Amniotic stem cell (primary cell): ENCODE data around the gene MAGEB1.

Experiments used
- DNase-seq: peaks from one replicate; lab custom pipeline; 2025; lab: John Stamatoyannopoulos, UW

MAGEB1 gene

GRCh38 chrX:30246769-30247489 lies at the start of gene MAGEB1:
Gene MAGEB1 (plus strand): TSS chrX:30247146. CDS start chrX:30250494, 3,348 bp downstream.
- DNase-seq = no peak

DNA sequence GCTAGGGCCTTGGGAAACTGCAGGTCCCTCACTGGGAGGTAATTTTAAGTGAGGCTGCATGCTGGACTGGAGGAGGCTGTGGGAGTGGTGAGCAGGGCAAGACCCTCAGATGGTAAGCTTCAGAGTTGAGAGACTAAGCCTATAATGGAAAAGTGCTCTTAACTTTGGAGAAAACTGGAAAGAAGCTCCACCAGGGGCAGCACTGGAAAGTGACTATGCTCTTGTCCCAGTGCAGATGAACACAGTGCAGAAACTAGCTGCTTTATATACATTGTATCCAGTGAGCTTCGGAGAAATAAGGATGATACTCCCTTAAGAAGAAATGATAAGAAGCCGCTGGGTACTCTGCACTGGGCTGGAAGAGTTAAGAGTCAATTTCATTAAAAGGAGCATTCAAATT lies 34.8 kb upstream of the MAGEB1 start:
- DNase-seq = no peak

- no peak for DNase-seq
These were observed 31.5 kb upstream of the MAGEB1 start, which contains the start of gene MAGEB2 for GRCh38 chrX:30215357-30215843. Gene MAGEB2 (plus strand): TSS chrX:30215563. CDS start chrX:30218581, 3,018 bp downstream.

DNA sequence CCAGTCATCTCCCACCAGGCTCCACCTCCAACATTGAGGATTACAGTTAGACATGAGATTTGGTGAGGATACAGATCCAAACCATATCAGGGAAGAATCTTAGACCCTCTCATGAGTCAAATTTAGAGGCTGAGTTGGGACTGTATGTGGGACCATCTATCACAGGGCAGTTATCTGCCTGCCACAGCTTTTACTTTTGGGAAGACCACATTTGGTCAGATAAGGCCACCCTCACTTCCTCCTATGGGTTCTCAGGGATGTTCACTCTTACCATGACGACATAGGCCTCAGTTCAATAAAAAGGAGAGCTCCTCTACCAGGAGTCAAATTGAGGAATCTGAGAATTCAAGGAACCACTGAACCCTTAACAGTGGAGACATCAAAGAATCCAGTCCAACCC lies 29.5 kb upstream of the MAGEB1 start:
- DNase-seq = no peak

DNA sequence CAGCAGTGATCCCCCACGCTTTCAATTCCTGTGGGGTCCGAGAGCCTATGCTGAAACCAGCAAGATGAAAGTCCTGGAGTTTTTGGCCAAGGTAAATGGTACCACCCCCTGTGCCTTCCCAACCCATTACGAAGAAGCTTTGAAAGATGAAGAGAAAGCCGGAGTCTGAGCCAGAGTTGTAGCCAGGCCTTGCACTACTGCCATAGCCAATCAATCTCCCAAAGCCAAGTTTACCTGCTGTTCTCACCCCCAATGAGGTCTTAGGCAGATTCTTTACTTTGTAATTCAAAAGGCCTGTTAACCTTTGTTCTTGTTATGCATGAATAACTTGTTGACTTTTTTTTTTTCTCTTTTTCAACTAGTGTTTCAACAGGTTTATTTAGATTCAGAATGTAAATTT lies 27.6 kb upstream of the MAGEB1 start:
- no peak for DNase-seq

- DNase-seq = no peak
These were observed 26.3 kb upstream of the MAGEB1 start for GRCh38 chrX:30220661-30221060.

DNA sequence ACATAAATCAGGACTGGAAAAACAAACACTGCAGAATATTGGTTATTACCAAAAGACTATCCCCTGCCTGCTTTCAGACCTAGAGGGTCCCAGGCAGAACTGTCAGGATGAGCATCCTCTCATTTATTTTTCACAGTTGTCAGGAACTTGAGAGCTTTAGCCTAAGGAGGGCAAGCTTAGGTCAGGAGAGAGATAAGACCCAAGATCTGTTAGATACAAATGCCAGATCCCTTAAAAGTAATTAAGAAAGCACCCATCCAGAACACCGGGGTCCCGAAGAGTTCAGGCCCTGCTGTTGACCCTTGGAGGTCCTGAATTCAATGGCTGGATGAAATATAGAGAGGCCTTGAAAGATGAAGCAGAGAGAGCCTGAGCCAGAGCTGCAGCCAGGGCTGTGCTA lies 22.4 kb upstream of the MAGEB1 start:
- no peak for DNase-seq

DNA sequence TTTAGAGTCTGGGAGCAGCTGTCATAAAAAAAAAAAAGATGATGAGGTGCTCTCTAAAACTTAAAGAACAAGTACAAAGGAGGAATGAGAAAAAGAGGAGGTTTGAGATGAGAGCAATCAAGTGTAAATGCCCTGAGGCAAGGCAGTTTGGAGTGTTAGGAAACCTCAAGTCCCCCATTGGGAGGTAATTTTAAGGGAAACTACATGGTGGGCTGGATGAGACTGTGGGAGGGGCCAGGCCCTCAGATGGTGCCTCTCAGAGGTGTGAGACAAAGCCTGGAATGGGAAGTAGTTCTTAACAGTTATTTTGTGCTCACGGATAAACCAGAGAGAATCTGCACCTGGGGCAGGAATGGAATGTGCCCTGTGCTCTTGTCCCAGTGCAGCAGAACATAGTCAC lies 18.4 kb upstream of the MAGEB1 start:
- DNase-seq = no peak

DNA sequence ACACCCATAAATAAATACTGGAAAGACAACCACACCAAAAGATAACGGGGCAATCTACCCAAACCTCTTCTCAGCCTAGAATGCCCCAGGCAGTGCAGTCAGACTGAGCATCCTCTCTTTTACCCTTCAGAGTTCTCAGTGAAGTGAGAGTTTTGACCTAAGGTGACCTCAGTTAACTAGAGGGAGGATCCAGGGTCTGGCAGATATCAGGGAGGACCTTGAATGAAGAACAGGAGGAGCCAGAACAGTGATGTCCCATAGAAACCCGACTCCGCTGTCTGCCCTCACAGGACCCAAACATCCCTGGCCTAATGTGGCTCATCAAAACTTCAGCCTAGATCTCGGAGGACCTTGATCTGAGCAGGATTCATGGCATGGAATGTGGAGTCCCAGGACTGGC lies 16.6 kb upstream of the MAGEB1 start, which contains the start of gene MAGEB3:
MAGEB3 (plus strand) TSS at position 263 of the 400 bp plus-strand sequence. CDS start 5,268 bp downstream, outside the sequence.
- DNase-seq = no peak

DNA sequence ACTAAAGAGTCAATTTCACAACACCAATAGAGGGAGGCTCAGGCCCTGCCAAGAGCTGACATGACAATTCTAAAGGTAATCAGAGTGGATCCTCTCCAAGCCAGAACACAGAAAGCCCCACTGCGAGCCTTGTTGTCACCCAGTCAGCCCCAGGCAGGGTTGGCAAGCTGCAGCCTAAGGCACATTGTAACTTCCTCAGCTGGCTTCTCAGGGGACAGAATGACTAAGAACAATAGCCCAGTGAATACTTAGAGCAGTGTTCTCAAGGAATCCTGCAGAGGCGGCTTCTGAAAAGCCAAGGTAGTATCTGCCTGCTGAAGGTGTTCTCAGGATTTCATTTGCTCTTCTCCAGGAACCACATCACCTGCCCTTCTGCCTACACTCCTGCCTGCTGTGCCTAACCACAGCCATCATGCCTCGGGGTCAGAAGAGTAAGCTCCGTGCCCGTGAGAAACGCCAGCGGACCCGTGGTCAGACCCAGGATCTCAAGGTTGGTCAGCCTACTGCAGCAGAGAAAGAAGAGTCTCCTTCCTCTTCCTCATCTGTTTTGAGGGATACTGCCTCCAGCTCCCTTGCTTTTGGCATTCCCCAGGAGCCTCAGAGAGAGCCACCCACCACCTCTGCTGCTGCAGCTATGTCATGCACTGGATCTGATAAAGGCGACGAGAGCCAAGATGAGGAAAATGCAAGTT lies 5.1 kb upstream of the MAGEB1 start, which contains the start of gene MAGEB4:
MAGEB4 (plus strand) TSS at position 277 of the 692 bp plus-strand sequence; CDS start at position 413, 136 bp downstream.
- no peak for DNase-seq

- no peak for DNase-seq
These were observed 1.9 kb downstream of the MAGEB1 start for GRCh38 chrX:30248854-30249253.

GRCh38 chrX:30253257-30253656 lies 6.3 kb downstream of the MAGEB1 start:
- DNase-seq = no peak

DNA sequence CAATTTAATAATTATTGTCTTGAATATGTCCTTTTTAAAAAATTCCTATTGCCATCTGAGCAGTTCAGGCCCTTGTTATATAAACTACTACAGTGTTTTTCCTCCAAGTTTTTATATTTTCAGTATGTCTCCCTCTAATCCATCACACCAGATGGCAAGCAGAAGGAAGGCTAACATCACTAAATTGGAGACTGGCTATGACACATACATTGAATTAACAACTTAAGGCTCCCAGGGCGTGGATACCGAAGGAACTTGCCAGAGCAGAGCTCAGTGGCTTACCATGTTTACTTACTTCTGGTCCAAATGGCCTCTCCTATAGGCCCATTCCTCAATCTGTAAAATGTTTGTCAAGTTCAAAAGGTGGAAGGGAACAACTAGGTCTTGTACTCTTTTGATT lies 13.0 kb downstream of the MAGEB1 start:
- DNase-seq = no peak

- no peak for DNase-seq
These were observed 14.1 kb downstream of the MAGEB1 start for GRCh38 chrX:30261012-30261411.

DNA sequence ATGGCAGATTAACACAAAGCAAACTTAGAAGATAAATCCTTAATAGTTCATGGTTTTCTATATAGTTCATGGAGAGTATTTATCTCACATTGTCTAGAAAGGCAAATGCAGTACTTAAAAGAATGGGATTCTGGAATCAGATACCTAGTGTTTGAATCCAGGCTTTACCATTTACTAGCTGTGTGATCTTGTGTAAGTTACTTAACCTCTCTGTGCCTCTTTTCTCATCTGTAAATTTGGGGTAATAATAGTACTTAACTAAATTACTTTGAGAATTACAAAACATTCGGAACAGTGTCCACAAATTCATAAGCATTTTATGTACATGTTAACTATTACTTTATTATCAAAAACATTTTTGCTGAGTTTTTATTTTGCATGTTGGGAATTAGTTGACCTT lies 15.8 kb downstream of the MAGEB1 start:
- no peak for DNase-seq

- no peak for DNase-seq
These were observed 23.7 kb downstream of the MAGEB1 start for GRCh38 chrX:30270639-30271038.

DNA sequence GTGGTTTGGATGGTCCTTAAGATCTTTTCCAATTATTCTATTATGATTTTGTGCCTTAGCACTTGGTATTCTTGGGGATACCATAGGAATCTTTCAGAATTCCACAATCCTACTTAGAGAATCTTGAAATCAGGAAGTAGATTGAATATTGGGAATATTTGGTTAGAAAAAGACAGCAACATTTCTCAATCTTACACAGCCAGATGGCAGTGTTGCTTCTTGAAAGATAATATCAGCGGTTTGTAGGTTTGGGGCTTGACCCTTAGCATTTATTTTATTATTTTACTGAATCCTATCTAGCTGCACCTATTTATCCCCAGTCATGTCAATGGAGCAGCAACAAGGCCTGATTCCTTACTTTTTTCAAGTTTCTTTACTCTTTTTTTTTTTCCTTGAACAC lies 28.6 kb downstream of the MAGEB1 start:
- no peak for DNase-seq

DNA sequence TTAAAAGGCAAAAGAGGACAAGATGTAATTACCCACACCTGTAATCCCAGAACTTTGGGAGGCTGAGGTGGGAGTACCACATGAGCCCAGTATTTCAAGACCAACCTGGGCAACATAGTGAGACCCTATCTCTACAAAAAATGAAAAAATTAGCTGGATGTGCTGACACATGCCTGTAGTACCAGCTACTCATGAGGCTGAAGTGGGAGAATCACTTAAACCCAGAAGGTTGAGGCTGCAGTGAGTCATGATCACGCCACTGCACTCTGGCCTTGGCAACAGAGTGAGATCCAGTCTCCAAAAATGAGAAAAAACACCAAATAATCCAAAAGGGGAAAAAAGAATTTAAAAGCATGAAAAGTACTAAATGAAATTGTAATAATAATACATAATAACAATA lies 31.4 kb downstream of the MAGEB1 start:
- no peak for DNase-seq

DNA sequence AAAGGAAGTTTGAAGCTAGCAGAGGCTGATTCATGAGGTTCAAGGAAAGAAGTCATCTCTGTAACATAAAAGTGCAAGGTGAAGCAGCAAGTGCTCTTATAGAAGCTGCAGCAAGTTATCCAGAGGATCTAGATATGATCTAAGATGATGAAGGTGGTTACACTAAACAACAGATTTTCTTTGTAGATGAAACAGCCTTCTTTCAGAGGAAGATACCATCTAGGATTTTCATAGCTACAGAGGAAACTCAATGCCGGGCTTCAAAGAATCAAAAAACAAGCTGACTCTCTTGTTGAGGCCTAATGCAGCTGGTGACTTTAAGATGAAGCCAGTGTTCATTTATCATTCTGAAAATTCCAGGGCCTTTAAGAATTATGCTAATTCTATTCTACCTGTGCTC lies 33.5 kb downstream of the MAGEB1 start:
- no peak for DNase-seq

- no peak for DNase-seq
These were observed 35.6 kb downstream of the MAGEB1 start for GRCh38 chrX:30282527-30282926.

GRCh38 chrX:30283456-30284200 lies 36.7 kb downstream of the MAGEB1 start:
- DNase-seq = peak; percentile 45
